ENCODE data around the gene PEX6.

Gene PEX6

DNA sequence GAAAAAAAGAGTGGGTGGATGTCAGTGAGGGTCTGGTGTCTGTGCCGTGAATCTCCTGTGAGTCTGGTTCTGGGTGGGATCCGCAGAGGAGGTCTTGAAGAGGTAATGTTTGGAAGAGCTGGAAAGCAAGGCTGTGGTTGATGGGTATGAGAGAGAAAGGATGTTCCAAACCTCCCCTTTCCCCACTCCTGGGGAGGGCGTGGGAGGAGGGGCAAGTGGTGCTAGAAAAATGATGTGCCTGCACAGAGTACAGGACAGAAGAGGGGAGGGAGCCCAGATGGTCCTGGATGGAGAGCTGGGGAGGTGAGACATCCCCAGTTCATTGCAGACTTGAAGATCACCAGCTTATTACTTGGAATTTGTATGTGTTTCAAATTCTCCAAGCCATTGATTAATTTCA lies 46.6 kb downstream of the PEX6 start:
- no peak for DNase-seq

DNA sequence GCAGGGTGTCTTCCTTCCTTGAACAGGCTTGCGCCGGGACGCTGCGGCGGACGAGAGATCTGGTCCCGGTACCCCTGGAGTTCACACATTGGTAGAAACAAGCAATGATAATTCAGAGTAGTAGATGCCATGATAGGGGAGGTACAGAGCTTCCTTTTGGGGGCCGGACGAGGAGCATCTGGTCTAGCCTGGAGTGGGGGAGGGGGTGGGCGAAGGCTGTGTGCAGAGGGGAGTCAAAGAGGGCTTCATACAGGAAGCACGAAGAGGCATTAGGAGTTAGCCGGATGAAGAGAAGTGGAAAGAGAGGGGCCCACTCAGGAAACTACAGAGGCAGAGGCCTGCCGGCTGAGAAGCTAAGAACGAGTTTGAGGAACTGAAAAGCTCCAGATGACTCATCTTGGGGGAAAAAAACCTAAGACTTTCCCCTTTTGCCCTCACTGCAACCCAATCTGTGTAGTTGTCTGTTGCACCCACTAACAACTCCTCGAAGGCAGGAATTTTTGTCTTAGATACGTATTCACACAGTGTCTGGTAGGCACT lies 49.1 kb downstream of the PEX6 start:
- peak; percentile 73 for DNase-seq

DNA sequence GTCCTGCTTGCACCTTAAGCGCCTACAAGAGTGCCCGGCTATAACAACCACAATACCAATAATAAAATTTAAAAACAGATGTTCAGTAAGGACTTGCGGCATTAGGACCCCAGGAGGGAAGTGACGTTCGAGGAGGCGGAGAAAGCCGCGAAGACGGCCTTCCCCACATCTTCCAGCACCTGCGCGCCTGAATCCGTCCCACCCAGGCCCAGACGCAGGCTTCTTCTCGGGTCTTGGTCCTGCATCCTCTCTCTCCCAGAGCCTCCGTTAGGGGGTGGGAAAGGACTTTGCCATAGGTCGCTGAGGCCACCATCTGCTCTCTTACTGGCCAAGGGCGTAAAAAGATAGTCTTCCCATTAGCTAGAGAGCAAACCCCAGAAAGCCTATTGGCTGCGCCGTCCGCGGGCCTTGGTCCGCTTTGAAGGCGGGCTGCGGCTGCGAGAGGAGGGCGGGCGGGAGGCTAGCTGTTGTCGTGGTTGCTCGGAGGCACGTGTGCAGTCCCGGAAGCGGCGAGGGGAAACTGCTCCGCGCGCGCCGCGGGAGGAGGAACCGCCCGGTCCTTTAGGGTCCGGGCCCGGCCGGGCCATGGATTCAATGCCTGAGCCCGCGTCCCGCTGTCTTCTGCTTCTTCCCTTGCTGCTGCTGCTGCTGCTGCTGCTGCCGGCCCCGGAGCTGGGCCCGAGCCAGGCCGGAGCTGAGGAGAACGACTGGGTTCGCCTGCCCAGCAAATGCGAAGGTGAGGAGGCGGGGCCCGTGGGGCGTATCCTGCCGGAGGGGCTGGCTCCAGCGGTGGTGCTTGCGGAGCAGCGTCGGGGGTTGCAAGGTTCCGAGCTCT lies 49.8 kb downstream of the PEX6 start, which contains the start of gene CNPY3:
CNPY3 (plus strand) TSS at position 495 of the 835 bp plus-strand sequence; CDS start at position 586, 91 bp downstream.
- peak; percentile 97 for DNase-seq

DNA sequence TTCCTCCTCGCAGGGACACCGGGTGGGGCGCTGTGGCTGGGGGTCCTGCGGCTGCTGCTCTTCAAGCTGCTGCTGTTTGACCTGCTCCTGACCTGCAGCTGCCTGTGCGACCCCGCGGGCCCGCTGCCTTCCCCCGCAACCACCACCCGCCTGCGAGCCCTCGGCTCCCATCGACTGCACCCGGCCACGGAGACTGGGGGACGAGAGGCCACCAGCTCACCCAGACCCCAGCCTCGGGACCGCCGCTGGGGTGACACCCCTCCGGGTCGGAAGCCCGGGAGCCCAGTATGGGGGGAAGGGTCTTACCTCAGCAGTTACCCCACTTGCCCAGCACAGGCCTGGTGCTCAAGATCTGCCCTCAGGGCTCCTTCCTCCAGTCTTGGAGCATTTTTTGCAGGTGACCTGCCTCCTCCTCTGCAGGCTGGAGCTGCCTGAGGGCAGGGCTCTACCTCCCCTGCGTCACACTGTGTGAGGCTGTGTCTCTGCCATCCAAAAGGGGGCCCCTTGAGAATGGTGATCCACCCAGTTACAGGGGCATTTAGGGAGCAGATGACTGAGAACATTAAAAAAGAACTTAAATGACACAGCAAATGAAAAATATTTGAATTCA lies 53.6 kb downstream of the PEX6 start:
- DNase-seq: no peak

DNA sequence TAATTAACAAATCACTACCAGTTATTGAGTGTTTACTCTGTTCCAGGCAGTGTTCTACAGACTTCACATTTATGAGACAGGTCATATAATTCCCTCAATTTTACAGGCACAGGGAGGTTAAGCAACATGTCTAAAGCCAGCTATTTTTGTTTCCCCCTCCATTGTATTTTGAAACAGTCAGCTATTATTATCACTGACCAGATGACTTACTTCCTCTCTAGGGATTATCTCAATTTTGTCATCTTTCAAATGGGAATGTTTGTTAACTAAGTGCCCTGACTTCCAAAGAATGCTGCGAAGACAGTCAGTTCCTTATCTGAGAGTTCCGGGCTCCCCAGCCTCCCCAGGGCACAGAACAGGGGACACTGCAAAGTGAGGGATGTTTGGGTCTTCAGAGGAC lies 55.3 kb downstream of the PEX6 start:
- no peak for DNase-seq

DNA sequence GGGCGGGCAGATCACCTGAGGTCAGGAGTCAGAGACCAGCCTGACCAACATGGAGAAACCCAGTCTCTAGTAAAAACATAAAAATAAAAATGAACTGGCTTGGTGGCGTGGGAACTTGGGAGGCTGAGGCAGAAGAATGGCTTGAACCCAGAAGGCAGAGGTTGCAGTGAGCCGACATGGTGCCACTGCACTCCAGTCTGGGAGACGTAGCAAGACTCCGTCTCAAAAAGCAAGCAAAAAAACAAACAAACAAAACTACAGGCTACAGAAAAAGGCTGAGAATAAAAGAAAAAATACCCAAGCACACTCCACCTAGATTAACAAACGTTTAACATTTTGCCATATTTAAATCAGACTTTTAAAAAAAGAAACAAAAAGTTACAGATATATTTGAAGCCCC lies 57.2 kb downstream of the PEX6 start:
- no peak for DNase-seq

DNA sequence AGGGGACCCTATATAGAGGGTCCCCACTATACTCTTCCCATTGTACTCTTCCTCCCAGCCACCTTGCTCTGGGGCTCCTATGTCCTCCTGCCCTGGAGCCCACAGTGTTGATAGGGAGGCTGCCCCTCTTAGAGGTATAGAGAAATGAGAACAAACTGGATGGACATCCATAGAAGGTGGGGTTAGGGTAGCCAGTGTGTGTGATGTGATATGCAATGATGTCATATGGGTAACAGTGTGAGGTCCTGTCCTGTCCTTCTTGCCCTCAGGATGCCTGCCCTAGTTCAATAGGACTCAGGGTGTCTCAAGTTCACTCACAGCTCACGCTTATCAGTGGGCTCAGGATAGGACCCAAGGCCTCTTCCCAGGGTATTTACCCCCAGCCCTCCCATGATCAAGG lies 62.7 kb downstream of the PEX6 start:
- DNase-seq: no peak

DNA sequence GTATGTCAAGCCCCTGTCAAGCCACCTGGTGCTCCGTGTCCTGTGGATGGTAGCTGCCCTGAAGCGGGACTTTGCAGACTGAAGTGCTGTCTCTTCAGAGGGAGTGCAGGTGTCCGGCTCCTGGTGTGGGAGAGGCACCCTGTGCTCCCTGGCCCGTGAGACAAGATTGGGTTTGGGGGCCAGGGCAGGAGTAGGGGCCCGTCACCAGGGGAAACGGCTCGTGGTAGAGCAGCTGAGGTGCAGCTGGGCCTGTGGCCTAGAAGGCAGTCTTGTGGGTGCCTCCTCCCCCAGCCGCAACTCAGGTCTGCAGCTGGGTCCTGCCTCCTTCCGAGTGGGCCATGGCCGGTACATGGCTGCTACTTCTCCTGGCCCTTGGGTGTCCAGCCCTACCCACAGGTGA lies 63.2 kb downstream of the PEX6 start, which contains the start of gene PTCRA:
PTCRA (plus strand) TSS at position 322 of the 400 bp plus-strand sequence; CDS start at position 339, 17 bp downstream.
- DNase-seq: no peak

DNA sequence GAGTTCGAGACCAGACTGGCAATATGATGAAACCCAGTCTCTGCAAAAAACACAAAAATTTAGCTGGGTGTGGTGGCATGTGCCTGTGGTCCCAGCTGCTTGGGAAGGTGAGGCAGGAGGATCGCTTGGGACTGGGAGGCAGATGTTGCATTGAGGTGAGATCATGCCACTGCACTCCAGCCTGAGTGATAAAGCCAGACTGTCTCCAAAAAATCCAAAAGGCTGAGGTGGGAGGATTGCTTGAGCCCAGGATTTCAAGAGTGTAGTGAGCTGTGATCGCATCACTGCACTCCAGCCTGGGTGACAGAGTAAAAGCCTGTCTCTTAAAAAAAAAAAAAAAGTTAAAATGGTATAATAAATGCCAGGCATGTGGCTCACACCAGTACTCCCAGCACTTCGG lies 64.4 kb downstream of the PEX6 start:
- DNase-seq: no peak

Data from stimulated activated CD4-positive, alpha-beta T cell treated with anti-CD3 and anti-CD28 coated beads, Interleukin-15, amount 100 ng/mL, for 24 hours (primary cell).